A549 (cell line): ENCODE results near the gene RNF128.

Experiments used
- CBX2 ChIP-seq: fragments of 200-600 bp; sonication (generic); IDR thresholded peaks from 2 replicates; pipeline ENCODE4 v1.6.1; 2016; ENCODE audit warnings: low read depth, mild to moderate bottlenecking, borderline replicate concordance
- CEBPB ChIP-seq, 2 experiments: fragments of >200 bp in 1 of 2; sonication (Bioruptor Twin) in 1 of 2; formaldehyde crosslinking in 1 of 2; IDR thresholded peaks; 2 replicates each; pipeline ENCODE4 v1.6.1; 2012 to 2016
- KDM1A ChIP-seq: fragments of 200-600 bp; sonication (generic); IDR thresholded peaks from 2 replicates; pipeline ENCODE4 v1.6.1; 2016; ENCODE audit warnings: low read depth, mild to moderate bottlenecking
- POLR2A ChIP-seq: IDR thresholded peaks from 2 replicates; pipeline ENCODE4 v1.6.1; 2012; ENCODE audit warnings: mild to moderate bottlenecking, low read length
- RNF2 ChIP-seq: fragments of 200-600 bp; sonication (generic); IDR thresholded peaks from 2 replicates; pipeline ENCODE4 v1.6.1; 2016; ENCODE audit warnings: low read depth, mild to moderate bottlenecking, antibody characterized with exemption, moderate library complexity, borderline replicate concordance
- TP53 ChIP-seq: fragments of 250-450 bp; sonication (Bioruptor Pico); IDR thresholded peaks from 2 replicates; pipeline ENCODE4 v1.5.0; 2021; ENCODE audit warnings: mild to moderate bottlenecking, moderate library complexity
- TF ChIP-seq, protein P1 (sequence below): fragments of 150-350 bp; IDR thresholded peaks from 2 replicates; pipeline ENCODE4 v1.6.1; 2014; ENCODE audit warnings: low read depth, mild to moderate bottlenecking, low read length
- TF ChIP-seq, protein P2 (sequence below): fragments of >200 bp; sonication (Bioruptor Twin); formaldehyde crosslinking; IDR thresholded peaks from 3 replicates; pipeline ENCODE4 v1.5.1; 2016
- TF ChIP-seq, protein P3 (sequence below): IDR thresholded peaks from 2 replicates; pipeline ENCODE4 v1.6.1; 2012
- TF ChIP-seq, protein P4 (sequence below): fragments of 200-600 bp; sonication (generic); IDR thresholded peaks from 2 replicates; pipeline ENCODE4 v1.6.1; 2016; ENCODE audit warnings: antibody characterized with exemption, mild to moderate bottlenecking, moderate library complexity
- TF ChIP-seq, protein P5 (sequence below): fragments of 250-450 bp; sonication (Bioruptor Pico); IDR thresholded peaks from 2 replicates; pipeline ENCODE4 v1.5.0; 2021; ENCODE audit warnings: mild to moderate bottlenecking, moderate library complexity, borderline replicate concordance

- TF ChIP-seq, protein P1, sequence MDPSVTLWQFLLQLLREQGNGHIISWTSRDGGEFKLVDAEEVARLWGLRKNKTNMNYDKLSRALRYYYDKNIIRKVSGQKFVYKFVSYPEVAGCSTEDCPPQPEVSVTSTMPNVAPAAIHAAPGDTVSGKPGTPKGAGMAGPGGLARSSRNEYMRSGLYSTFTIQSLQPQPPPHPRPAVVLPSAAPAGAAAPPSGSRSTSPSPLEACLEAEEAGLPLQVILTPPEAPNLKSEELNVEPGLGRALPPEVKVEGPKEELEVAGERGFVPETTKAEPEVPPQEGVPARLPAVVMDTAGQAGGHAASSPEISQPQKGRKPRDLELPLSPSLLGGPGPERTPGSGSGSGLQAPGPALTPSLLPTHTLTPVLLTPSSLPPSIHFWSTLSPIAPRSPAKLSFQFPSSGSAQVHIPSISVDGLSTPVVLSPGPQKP, result no peak
- 0 out of 4 replicates have a peak, but pooled peaks of 1 of the 2 experiments have one; percentile 45 for TF ChIP-seq CEBPB (IDR thresholded peaks at IDR 0.05)
- TF ChIP-seq, protein P2, sequence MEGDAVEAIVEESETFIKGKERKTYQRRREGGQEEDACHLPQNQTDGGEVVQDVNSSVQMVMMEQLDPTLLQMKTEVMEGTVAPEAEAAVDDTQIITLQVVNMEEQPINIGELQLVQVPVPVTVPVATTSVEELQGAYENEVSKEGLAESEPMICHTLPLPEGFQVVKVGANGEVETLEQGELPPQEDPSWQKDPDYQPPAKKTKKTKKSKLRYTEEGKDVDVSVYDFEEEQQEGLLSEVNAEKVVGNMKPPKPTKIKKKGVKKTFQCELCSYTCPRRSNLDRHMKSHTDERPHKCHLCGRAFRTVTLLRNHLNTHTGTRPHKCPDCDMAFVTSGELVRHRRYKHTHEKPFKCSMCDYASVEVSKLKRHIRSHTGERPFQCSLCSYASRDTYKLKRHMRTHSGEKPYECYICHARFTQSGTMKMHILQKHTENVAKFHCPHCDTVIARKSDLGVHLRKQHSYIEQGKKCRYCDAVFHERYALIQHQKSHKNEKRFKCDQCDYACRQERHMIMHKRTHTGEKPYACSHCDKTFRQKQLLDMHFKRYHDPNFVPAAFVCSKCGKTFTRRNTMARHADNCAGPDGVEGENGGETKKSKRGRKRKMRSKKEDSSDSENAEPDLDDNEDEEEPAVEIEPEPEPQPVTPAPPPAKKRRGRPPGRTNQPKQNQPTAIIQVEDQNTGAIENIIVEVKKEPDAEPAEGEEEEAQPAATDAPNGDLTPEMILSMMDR, result no peak
- TF ChIP-seq, protein P3, sequence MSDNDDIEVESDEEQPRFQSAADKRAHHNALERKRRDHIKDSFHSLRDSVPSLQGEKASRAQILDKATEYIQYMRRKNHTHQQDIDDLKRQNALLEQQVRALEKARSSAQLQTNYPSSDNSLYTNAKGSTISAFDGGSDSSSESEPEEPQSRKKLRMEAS, result no peak
- TF ChIP-seq POLR2A, result no peak
- TF ChIP-seq TP53 (CRISPR knock-in tag), result no peak
- no peak for TF ChIP-seq CBX2
- TF ChIP-seq RNF2, result no peak
- TF ChIP-seq, protein P4, sequence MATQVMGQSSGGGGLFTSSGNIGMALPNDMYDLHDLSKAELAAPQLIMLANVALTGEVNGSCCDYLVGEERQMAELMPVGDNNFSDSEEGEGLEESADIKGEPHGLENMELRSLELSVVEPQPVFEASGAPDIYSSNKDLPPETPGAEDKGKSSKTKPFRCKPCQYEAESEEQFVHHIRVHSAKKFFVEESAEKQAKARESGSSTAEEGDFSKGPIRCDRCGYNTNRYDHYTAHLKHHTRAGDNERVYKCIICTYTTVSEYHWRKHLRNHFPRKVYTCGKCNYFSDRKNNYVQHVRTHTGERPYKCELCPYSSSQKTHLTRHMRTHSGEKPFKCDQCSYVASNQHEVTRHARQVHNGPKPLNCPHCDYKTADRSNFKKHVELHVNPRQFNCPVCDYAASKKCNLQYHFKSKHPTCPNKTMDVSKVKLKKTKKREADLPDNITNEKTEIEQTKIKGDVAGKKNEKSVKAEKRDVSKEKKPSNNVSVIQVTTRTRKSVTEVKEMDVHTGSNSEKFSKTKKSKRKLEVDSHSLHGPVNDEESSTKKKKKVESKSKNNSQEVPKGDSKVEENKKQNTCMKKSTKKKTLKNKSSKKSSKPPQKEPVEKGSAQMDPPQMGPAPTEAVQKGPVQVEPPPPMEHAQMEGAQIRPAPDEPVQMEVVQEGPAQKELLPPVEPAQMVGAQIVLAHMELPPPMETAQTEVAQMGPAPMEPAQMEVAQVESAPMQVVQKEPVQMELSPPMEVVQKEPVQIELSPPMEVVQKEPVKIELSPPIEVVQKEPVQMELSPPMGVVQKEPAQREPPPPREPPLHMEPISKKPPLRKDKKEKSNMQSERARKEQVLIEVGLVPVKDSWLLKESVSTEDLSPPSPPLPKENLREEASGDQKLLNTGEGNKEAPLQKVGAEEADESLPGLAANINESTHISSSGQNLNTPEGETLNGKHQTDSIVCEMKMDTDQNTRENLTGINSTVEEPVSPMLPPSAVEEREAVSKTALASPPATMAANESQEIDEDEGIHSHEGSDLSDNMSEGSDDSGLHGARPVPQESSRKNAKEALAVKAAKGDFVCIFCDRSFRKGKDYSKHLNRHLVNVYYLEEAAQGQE, result no peak
- TF ChIP-seq KDM1A, result no peak
- TF ChIP-seq, protein P5, sequence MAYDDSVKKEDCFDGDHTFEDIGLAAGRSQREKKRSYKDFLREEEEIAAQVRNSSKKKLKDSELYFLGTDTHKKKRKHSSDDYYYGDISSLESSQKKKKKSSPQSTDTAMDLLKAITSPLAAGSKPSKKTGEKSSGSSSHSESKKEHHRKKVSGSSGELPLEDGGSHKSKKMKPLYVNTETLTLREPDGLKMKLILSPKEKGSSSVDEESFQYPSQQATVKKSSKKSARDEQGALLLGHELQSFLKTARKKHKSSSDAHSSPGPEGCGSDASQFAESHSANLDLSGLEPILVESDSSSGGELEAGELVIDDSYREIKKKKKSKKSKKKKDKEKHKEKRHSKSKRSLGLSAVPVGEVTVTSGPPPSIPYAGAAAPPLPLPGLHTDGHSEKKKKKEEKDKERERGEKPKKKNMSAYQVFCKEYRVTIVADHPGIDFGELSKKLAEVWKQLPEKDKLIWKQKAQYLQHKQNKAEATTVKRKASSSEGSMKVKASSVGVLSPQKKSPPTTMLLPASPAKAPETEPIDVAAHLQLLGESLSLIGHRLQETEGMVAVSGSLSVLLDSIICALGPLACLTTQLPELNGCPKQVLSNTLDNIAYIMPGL (CRISPR knock-in tag), result no peak
Measured at GRCh38 chrX:106780664-106781377, 54.3 kb downstream of the RNF128 start.
